SIG-M5 treated with dmso at 0.1 percent for 504 hours (cell line): ENCODE results near the gene TENM3.

Experiments used
- DNase-seq: peaks from one replicate; lab custom pipeline; 2025; ENCODE audit not compliant: unreplicated experiment; lab: John Stamatoyannopoulos, UW

The TENM3 gene

GRCh38 chr4:182711211-182711610 lies 468.0 kb downstream of the TENM3 start:
- DNase-seq: no peak

GRCh38 chr4:182715548-182715947 lies 472.3 kb downstream of the TENM3 start:
- no peak for DNase-seq

GRCh38 chr4:182716192-182716591 lies 473.0 kb downstream of the TENM3 start:
- DNase-seq: no peak

- no peak for DNase-seq
Measured at GRCh38 chr4:182717788-182718583, 474.8 kb downstream of the TENM3 start.

GRCh38 chr4:182724414-182724813 lies 481.2 kb downstream of the TENM3 start:
- DNase-seq: no peak

GRCh38 chr4:182729516-182729915 lies 486.3 kb downstream of the TENM3 start:
- no peak for DNase-seq

- DNase-seq: no peak
Measured at GRCh38 chr4:182730791-182731190, 487.6 kb downstream of the TENM3 start.

GRCh38 chr4:182736207-182736606 lies 493.0 kb downstream of the TENM3 start:
- DNase-seq: no peak

- no peak for DNase-seq
Measured at GRCh38 chr4:182738283-182739047, 495.3 kb downstream of the TENM3 start.

GRCh38 chr4:182740256-182740655 lies 497.1 kb downstream of the TENM3 start:
- DNase-seq: no peak

- DNase-seq: no peak
Measured at GRCh38 chr4:182741054-182741453, 497.9 kb downstream of the TENM3 start.

GRCh38 chr4:182741914-182742313 lies 498.7 kb downstream of the TENM3 start:
- DNase-seq: no peak

GRCh38 chr4:182743815-182744214 lies 500.6 kb downstream of the TENM3 start:
- DNase-seq: no peak

GRCh38 chr4:182745237-182745636 lies 502.0 kb downstream of the TENM3 start:
- peak; percentile 22 for DNase-seq

GRCh38 chr4:182746876-182747275 lies 503.7 kb downstream of the TENM3 start:
- no peak for DNase-seq

- no peak for DNase-seq
Measured at GRCh38 chr4:182748283-182748682, 505.1 kb downstream of the TENM3 start.

GRCh38 chr4:182748949-182749348 lies 505.7 kb downstream of the TENM3 start:
- no peak for DNase-seq

- DNase-seq: no peak
Measured at GRCh38 chr4:182749667-182750167, 506.5 kb downstream of the TENM3 start.

- DNase-seq: no peak
Measured at GRCh38 chr4:182752158-182752910, 509.1 kb downstream of the TENM3 start.

GRCh38 chr4:182754895-182755294 lies 511.7 kb downstream of the TENM3 start:
- no peak for DNase-seq

GRCh38 chr4:182756161-182756690 lies 513.0 kb downstream of the TENM3 start:
- no peak for DNase-seq
